GM13976 (cell line): ENCODE measurements around the gene TMEM266.

Source experiments
- DNase-seq: peaks from one replicate; pipeline ENCODE4 v3.0.0; 2012; ENCODE audit warnings: low spot score
- CTCF ChIP-seq: IDR thresholded peaks from 2 replicates; pipeline ENCODE4 v1.5.1; 2012; ENCODE audit warnings: borderline replicate concordance, mild to moderate bottlenecking; ENCODE audit not compliant: insufficient read depth; ENCODE audit errors: extremely low read depth, missing control alignments, control extremely low read depth
- in situ Hi-C: fragments of 300-500 bp; cut with MboI; formaldehyde crosslinking; loops from one replicate; pipeline ENCODE4 v1.12.0; 2022; ENCODE audit warnings: low sequenced_read_pairs, mixed read lengths, inconsistent platforms; ENCODE audit not compliant: unreplicated experiment

TMEM266 gene

GRCh38 chr15:76058714-76059319 is 968 bp upstream of the TMEM266 start:
- in situ Hi-C loops: loop anchor here (10.0 kb wide), 1 partner anchor 86 kb away; no protein-coding TSS in a partner anchor
- DNase-seq: peak; percentile 41
- TF ChIP-seq CTCF: peak; percentile 40

- in situ Hi-C loops: no loop called here
- TF ChIP-seq CTCF: no peak
- DNase-seq: no peak
Measured at GRCh38 chr15:76060118-76060989, 569 bp downstream of the TMEM266 start.

GRCh38 chr15:76061700-76062099 is 1.9 kb downstream of the TMEM266 start:
- TF ChIP-seq CTCF: no peak
- DNase-seq: no peak
- in situ Hi-C loops: no loop called here

- in situ Hi-C loops: no loop called here
Measured at GRCh38 chr15:76062286-76062685, 2.5 kb downstream of the TMEM266 start.

GRCh38 chr15:76064375-76064774 is 4.6 kb downstream of the TMEM266 start:
- no peak for DNase-seq
- in situ Hi-C loops: no loop called here
- TF ChIP-seq CTCF: no peak

More at GRCh38 chr15:76062286-76062685, 2.5 kb downstream of the TMEM266 start:
- TF ChIP-seq CTCF: no peak
- no peak for DNase-seq

GRCh38 chr15:76065245-76065644 is 5.5 kb downstream of the TMEM266 start:
- no peak for DNase-seq
- in situ Hi-C loops: no loop called here
- no peak for TF ChIP-seq CTCF
